Inferior parietal cortex (tissue), 1 donor: Measurements from ENCODE around the gene MYCBP.
"Not testable (repeated sequence)": the region's sequence is repeated elsewhere in the genome, so short reads cannot be mapped to it uniquely, and the experiment has no call there.

Source experiments
- DNase-seq: peaks from one replicate; pipeline ENCODE4 v3.0.0-alpha.2; 2016; ENCODE audit errors: extremely low spot score

MYCBP gene

GRCh38 chr1:38873027-38873969, at the start of gene MYCBP:
MYCBP (minus strand) TSS chr1:38873348; CDS start chr1:38873305, 43 bp downstream.
- peak; percentile 96 for DNase-seq

GRCh38 chr1:38919130-38919529, 46.0 kb upstream of the MYCBP start:
- peak; percentile 64 for DNase-seq

GRCh38 chr1:38918568-38918967, 45.4 kb upstream of the MYCBP start:
- DNase-seq = no peak

- no peak for DNase-seq
Measured at GRCh38 chr1:38917772-38918171, 44.6 kb upstream of the MYCBP start.

GRCh38 chr1:38917337-38917736, 44.2 kb upstream of the MYCBP start:
- no peak for DNase-seq

GRCh38 chr1:38915352-38915948, 42.3 kb upstream of the MYCBP start:
- DNase-seq = no peak

- not testable (repeated sequence) for DNase-seq
Measured at GRCh38 chr1:38914908-38915307, 41.8 kb upstream of the MYCBP start.

- no peak for DNase-seq
Measured at GRCh38 chr1:38908821-38909220, 35.7 kb upstream of the MYCBP start.

GRCh38 chr1:38905985-38906384, 32.8 kb upstream of the MYCBP start:
- DNase-seq = no peak

- DNase-seq = no peak
Measured at GRCh38 chr1:38899560-38899959, 26.4 kb upstream of the MYCBP start.

GRCh38 chr1:38898653-38899230, 25.6 kb upstream of the MYCBP start:
- DNase-seq = no peak

- no peak for DNase-seq
Measured at GRCh38 chr1:38896169-38896568, 23.0 kb upstream of the MYCBP start.

- no peak for DNase-seq
Measured at GRCh38 chr1:38892976-38893375, 19.8 kb upstream of the MYCBP start.

- DNase-seq = no peak
Measured at GRCh38 chr1:38891753-38892152, 18.6 kb upstream of the MYCBP start.

GRCh38 chr1:38889589-38889988, 16.4 kb upstream of the MYCBP start:
- DNase-seq = no peak

- DNase-seq = no peak
Measured at GRCh38 chr1:38888423-38889333, 15.5 kb upstream of the MYCBP start.

GRCh38 chr1:38885092-38885491, 11.9 kb upstream of the MYCBP start:
- DNase-seq = no peak

GRCh38 chr1:38881487-38881886, 8.3 kb upstream of the MYCBP start, which contains the start of gene GJA9:
GJA9 (minus strand) TSS chr1:38881587; CDS start chr1:38876098, 5,489 bp downstream.
- DNase-seq = no peak

GRCh38 chr1:38875811-38876210, 2.7 kb upstream of the MYCBP start:
- DNase-seq = no peak

- peak; percentile 11 for DNase-seq
Measured at GRCh38 chr1:38872401-38873026, 634 bp downstream of the MYCBP start.

GRCh38 chr1:38870996-38871395, 2.2 kb downstream of the MYCBP start:
- no peak for DNase-seq
